Endothelial cell of umbilical vein (primary cell): ENCODE data around the gene SPO11. TPM values are rescaled to one million over a fixed set of nuclear protein-coding genes. Genes with fewer than 3 reads are reported as not detected.

Experiments
- BruUV-seq: library from RNA; stranded (reverse); fragments of 400-500 nt; replicated peaks from 2 replicates; lab custom pipeline; 2021; lab: Mats Ljungman, UMichigan
- CTCF ChIA-PET: fragments of 300-600, 350-600 bp; sonication (Branson Sonifier 250); formaldehyde crosslinking; loops from one replicate; lab custom pipeline; 2021; ENCODE audit warnings: antibody characterized with exemption, inconsistent platforms; lab: Charles Lee
- POLR2A ChIA-PET: fragments of 300-600, 350-600 bp; sonication (Branson Sonifier 250); formaldehyde crosslinking; loops from one replicate; lab custom pipeline; 2021; ENCODE audit warnings: antibody characterized with exemption, inconsistent platforms; lab: Charles Lee
- DNase-seq: peaks from one replicate; pipeline ENCODE4 v3.0.0-alpha.2; 2011; ENCODE audit warnings: low read depth, low spot score
- FAIRE-seq: peaks from 2 replicates; lab custom pipeline; 2011; peaks lifted over from hg19 to GRCh38; lab: Jason Lieb, UNC
- H2AFZ ChIP-seq: 2 replicates; pipeline ENCODE4 v1.6.0; 2012; ENCODE audit warnings: low read depth, low read length, control low read depth, inconsistent platforms
- H3K27ac ChIP-seq: 2 replicates; pipeline ENCODE4 v1.5.1; 2011; ENCODE audit warnings: low read depth, mild to moderate bottlenecking, control low read depth, low read length, moderate library complexity; ENCODE audit not compliant: insufficient read depth
- H3K27me3 ChIP-seq, 2 experiments: 2 replicates each; pipeline versions ENCODE4 v1.6.0 to v1.6.1; 2011; ENCODE audit warnings: low read length in 2 of 2, mixed read lengths in 1 of 2; ENCODE audit not compliant: control insufficient read depth in 2 of 2, insufficient read depth in 2 of 2
- H3K36me3 ChIP-seq, 2 experiments: 2 replicates in 1 of 2; 3 replicates in 1 of 2; pipeline ENCODE4 v1.5.1; 2011; ENCODE audit warnings: low read length in 2 of 2, mild to moderate bottlenecking in 1 of 2, moderate library complexity in 1 of 2; ENCODE audit not compliant: control insufficient read depth in 2 of 2, insufficient read depth in 2 of 2; ENCODE audit errors: extremely low read depth in 1 of 2
- H3K4me1 ChIP-seq: 3 replicates; pipeline ENCODE4 v1.5.1; 2011; ENCODE audit warnings: mild to moderate bottlenecking, low read length; ENCODE audit not compliant: control insufficient read depth, insufficient read depth; ENCODE audit errors: extremely low read depth
- H3K4me2 ChIP-seq: 2 replicates; pipeline ENCODE4 v1.6.1; 2011; ENCODE audit warnings: low read length, control low read depth, mixed read lengths; ENCODE audit not compliant: insufficient read depth
- H3K4me3 ChIP-seq, 3 experiments: fragments of 200-600 bp in 1 of 3; sonication (generic), shearing (Covaris generic) in 1 of 3; replicated peaks in 1 of 3; 2 replicates each; pipeline ENCODE4 v1.5.1; 2011 to 2016; ENCODE audit warnings: control low read depth in 3 of 3, low read length in 3 of 3, mild to moderate bottlenecking in 2 of 3, inconsistent platforms in 1 of 3, low read depth in 1 of 3, moderate library complexity in 1 of 3; ENCODE audit not compliant: insufficient read depth in 1 of 3
- H3K79me2 ChIP-seq: 2 replicates; pipeline ENCODE4 v1.6.0; 2012; ENCODE audit warnings: low read length, inconsistent platforms; ENCODE audit not compliant: control insufficient read depth, insufficient read depth
- H3K9ac ChIP-seq: replicated peaks from 2 replicates; pipeline ENCODE3; 2011; ENCODE audit warnings: low read length, control low read depth; ENCODE audit not compliant: insufficient read depth; ENCODE audit errors: extremely low read depth
- H3K9me1 ChIP-seq: replicated peaks from 3 replicates; pipeline ENCODE4 v1.6.0; 2011; ENCODE audit warnings: mild to moderate bottlenecking, low read length; ENCODE audit not compliant: control insufficient read depth, insufficient read depth; ENCODE audit errors: extremely low read depth
- H3K9me3 ChIP-seq: replicated peaks from 2 replicates; pipeline ENCODE4 v1.5.1; 2012; ENCODE audit warnings: low read length, inconsistent platforms; ENCODE audit not compliant: control insufficient read depth, insufficient read depth
- H4K20me1 ChIP-seq: replicated peaks from 2 replicates; pipeline ENCODE3; 2011; ENCODE audit warnings: mild to moderate bottlenecking, low read length; ENCODE audit not compliant: control insufficient read depth, insufficient read depth; ENCODE audit errors: extremely low read depth
- CTCF ChIP-seq, 2 donors: IDR thresholded peaks; 1 replicate in 1 of 2; 2 replicates in 1 of 2; pipeline ENCODE4 v1.5.1; 2011; ENCODE audit warnings: low read length in 2 of 2, mild to moderate bottlenecking in 2 of 2, moderate library complexity in 2 of 2, control low read depth in 1 of 2, inconsistent platforms in 1 of 2, low read depth in 1 of 2; ENCODE audit not compliant: insufficient read depth in 1 of 2; ENCODE audit errors: extremely low read depth in 1 of 2
- EZH2 ChIP-seq: IDR thresholded peaks from 2 replicates; pipeline ENCODE4 v1.6.1; 2012; ENCODE audit warnings: borderline replicate concordance, low read depth, mild to moderate bottlenecking, moderate library complexity, low read length, inconsistent platforms; ENCODE audit not compliant: severe bottlenecking
- FOS ChIP-seq: IDR thresholded peaks from 2 replicates; pipeline ENCODE4 v1.6.1; 2011; ENCODE audit warnings: mild to moderate bottlenecking, low read length, moderate library complexity, borderline replicate concordance; ENCODE audit not compliant: insufficient read depth
- GATA2 ChIP-seq: IDR thresholded peaks from 2 replicates; pipeline ENCODE4 v1.7.0; 2011; ENCODE audit warnings: low read depth, mild to moderate bottlenecking, moderate library complexity, mixed read lengths, low read length; ENCODE audit not compliant: insufficient read length, insufficient read depth
- JUN ChIP-seq: IDR thresholded peaks from 2 replicates; pipeline ENCODE4 v1.6.1; 2011; ENCODE audit warnings: borderline replicate concordance, low read depth; ENCODE audit not compliant: insufficient read length, insufficient read depth
- MAX ChIP-seq: IDR thresholded peaks from 2 replicates; pipeline ENCODE4 v1.6.1; 2011; ENCODE audit not compliant: insufficient read depth, insufficient read length
- MYC ChIP-seq: IDR thresholded peaks from one replicate; pipeline ENCODE4 v1.6.1; 2011; ENCODE audit warnings: mild to moderate bottlenecking, low read depth, low read length
- POLR2A ChIP-seq: IDR thresholded peaks from 2 replicates; pipeline ENCODE4 v1.6.1; 2012; ENCODE audit warnings: low read depth, mild to moderate bottlenecking, control low read depth, low read length
- POLR2AphosphoS5 ChIP-seq: IDR thresholded peaks from 2 replicates; pipeline ENCODE4 v1.6.1; 2012; ENCODE audit warnings: low read depth, mild to moderate bottlenecking, control low read depth, low read length, moderate library complexity; ENCODE audit not compliant: insufficient read depth
- dilution Hi-C: fragments of 300-500 bp; cut with MboI; formaldehyde crosslinking; loops from one replicate; pipeline ENCODE4 v1.15.0; 2019; ENCODE audit warnings: low sequenced_read_pairs; ENCODE audit not compliant: extremely low pct_ligation_motif_present
- intact Hi-C: fragments of 100-400 bp; cut with micrococcal nuclease; formaldehyde crosslinking; loops from one replicate; pipeline ENCODE4 v1.10.0; 2022
- polyA plus RNA-seq, 4 experiments: library from polyadenylated mRNA; depleted of rRNA in 3 of 4; stranded (reverse) in 3 of 4; unstranded in 1 of 4; fragments of >200 nt; gene quantifications; 2 replicates each; pipeline versions ENCODE4 v1.2.1 to v1.2.3, GENCODE V29; 2011 to 2012; ENCODE audit warnings: missing spikeins in 1 of 4
- total RNA-seq: library from RNA; stranded (reverse); gene quantifications from 2 replicates; pipeline ENCODE4 v1.2.3, GENCODE V29; 2021

The SPO11 gene
- total and polyA plus RNA-seq, 2 donors (not counting 3 experiments of a cell fraction or from before 2014, with no cell fraction given): not detected

GRCh38 chr20:57384953-57385761 is 55.6 kb downstream of the SPO11 start:
- no peaks in the 10 kb centered on the region for H3K27me3 ChIP-seq
- TF ChIP-seq EZH2 (no peak), POLR2AphosphoS5 (no peak), MYC (no peak), GATA2 (no peak), CTCF (IDR thresholded peaks at IDR 0.05; ENCODE audit: extremely low read depth in 1 of 2, insufficient read depth in 1 of 2, low read depth in 1 of 2, low read length in 2 of 2) (no peak), MAX (no peak), FOS (no peak), POLR2A (no peak), JUN (no peak)
- H3K9me3 ChIP-seq: no peaks in the 10 kb centered on the region
- FAIRE-seq (no peak), DNase-seq (no peak)
- dilution Hi-C loops: no loop called here
- intact Hi-C loops: loop anchor here (5.0 to 10.0 kb wide), 3 partner anchors 207 to 827 kb away; partner anchors contain the start of gene PMEPA1
- peaks cover 0 to 4% of the 10 kb centered on the region in 2 experiments for H3K36me3 ChIP-seq
- H3K9me1 ChIP-seq: no peaks in the 10 kb centered on the region
- H3K4me1 ChIP-seq: peaks cover 9% of the 10 kb centered on the region
- H3K4me3 ChIP-seq: no peak overlapping the region
- ChIA-PET POLR2A (no interaction called here), CTCF (interaction anchor here (1.4 to 7.3 kb wide), 2 partner anchors 108 to 111 kb away, joined by 4 to 86 read pairs; no protein-coding TSS in a partner anchor)
- H4K20me1 ChIP-seq: no peaks in the 10 kb centered on the region
- no peak overlapping the region for H3K27ac ChIP-seq
- no TSS peak for BruUV-seq
- H3K4me2 ChIP-seq: no peak overlapping the region
- H3K79me2 ChIP-seq: no peaks in the 10 kb centered on the region
- no peak overlapping the region for H2AFZ ChIP-seq
- no peak overlapping the region for H3K9ac ChIP-seq
